GM18873 (cell line): ENCODE measurements around the gene PDE4B.
"Not testable (repeated sequence)": the region's sequence is repeated elsewhere in the genome, so short reads cannot be mapped to it uniquely, and the experiment has no call there.

Experiments
- ATAC-seq: cut with Tn5 transposase; IDR thresholded peaks from one replicate; pipeline ENCODE4 v1.9.1; 2021; ENCODE audit warnings: mild to moderate bottlenecking, moderate library complexity, moderate number of reproducible peaks; ENCODE audit not compliant: unreplicated experiment, low FRiP score

The PDE4B gene

DNA sequence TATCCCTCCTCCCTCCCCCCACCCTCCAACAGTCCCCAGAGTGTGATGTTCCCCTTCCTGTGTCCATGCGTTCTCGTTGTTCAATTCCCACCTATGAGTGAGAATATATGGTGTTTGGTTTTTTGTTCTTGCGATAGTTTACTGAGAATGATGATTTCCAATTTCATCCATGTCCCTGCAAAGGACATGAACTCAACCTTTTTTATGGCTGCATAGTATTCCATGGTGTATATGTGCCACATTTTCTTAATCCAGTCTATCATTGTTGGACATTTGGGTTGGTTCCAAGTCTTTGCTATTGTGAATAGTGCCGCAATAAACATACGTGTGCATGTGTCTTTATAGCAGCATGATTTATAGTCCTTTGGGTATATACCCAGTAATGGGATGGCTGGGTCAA, 311.4 kb downstream of the PDE4B start:
- not testable (repeated sequence) for ATAC-seq

DNA sequence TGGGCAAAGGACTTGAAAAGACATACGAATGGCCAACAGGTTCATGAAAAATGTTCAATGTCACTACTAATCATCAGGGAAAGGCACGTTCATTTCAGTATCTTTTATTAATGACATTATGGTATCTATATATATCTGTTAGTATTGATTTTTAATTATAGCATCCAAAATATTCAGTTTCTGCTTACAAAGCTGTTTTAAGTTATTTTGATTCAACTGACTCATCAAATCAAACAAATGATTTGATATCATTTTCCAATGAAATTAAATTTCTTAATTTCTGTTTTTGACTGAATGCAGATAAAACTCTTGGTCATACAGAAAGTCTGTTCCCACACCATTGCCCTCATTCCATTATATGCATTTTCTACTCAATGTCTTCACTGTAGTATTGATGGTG, 315.9 kb downstream of the PDE4B start:
- ATAC-seq, result no peak

DNA sequence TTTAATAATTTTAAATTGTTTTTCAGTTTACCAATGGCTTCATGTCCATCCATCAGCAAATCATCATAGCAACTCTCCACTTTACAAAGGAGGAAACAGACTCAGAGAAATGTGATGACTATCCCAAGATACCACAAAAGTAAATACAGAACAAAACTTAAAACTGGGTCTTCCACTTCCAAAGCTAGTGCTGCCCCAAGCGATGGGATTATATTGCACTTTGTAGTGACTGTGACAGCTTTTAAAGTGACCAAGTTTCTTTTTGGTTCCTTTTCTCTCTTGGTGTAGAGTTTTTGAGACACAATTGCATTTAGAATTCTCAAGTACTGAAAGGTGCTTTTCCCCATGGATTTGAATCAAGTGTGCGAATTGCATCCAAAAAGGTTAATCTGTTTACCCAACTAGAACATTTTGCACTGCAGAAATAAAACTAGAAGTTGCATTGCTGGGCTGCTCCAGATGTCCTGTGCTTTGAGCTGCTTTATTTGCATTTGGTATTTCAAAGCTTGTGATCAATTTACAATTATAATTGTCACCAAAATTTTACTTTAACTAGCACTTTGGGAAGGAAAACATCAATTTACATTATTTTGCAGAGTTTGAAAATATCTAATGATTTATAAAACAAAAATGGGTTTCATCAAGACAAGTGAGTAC, 320.2 kb downstream of the PDE4B start:
- no peak for ATAC-seq

DNA sequence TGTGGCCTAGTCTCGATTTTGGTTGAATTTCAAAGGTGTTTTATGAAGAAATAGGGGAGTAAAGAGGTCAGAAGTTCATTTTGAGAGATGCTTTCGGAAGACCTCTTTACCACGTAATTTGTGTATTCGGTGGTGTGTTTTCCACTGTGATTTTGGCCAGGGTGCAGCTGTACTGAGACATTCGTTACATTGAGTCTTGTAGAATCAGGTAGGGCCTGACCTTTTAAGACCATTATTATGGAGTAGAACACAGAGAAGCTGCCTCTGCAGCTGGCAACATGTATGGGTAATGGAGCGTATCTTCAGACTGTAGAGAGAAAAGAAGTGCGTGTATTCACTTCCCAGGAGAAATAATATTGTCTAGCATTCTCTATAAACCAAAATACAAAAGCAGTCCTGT, 326.5 kb downstream of the PDE4B start:
- ATAC-seq, result no peak

DNA sequence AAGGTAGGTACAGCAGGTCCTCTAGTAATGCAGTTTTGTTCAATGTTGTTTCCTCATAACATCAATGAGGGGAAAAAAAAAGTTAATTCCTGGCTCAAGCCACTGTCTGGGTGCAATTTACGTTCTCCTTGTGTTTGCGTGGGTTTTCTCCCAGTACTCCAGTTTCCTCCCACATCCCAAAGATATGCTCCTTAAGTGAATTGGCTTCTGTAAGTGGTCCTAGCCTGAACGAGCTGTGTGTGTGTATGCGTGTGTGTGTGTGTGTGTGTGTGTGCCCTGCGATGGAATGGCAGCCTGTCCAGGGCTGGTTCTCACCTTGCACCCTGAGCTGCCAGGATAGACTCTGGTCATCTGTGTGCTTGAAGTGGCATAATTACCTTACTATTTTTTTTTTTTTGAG, 332.0 kb downstream of the PDE4B start:
- no peak for ATAC-seq

DNA sequence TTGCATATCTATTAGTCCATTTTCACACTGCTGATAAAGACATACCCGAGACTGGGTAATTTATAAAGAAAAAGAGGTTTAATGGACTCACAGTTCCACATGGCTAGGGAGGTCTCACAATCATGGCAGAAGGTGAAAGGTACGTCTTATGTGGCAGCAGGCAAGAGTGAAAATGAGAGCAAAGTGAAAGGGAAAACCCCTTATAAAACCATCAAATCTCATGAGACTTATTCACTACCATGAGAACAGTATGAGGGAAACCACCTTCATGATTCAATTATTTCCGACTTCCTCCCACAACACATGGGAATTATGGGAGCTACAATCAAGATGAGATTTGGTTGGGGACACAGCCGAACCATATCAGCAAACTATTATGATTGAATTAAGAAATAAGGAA, 335.9 kb downstream of the PDE4B start:
- not testable (repeated sequence) for ATAC-seq

DNA sequence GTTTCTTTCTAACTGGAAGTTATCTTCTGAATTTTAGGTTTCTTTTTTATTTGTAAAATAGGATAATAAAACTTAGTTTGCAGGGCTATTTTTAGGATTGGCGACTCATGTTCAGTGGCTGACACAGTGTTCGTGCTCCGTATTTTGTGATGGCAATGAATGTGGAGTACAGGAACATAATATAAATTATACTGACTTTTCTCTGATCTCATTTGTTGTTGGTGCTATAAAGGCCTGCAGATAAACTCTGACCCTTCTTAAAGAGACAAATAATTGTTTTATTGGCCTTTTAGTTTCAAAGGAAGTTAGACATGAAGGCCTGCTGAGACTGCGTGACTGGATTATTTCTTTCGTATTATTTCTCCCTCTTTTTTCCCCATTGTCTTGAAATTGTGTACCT, 339.6 kb downstream of the PDE4B start:
- no peak for ATAC-seq

DNA sequence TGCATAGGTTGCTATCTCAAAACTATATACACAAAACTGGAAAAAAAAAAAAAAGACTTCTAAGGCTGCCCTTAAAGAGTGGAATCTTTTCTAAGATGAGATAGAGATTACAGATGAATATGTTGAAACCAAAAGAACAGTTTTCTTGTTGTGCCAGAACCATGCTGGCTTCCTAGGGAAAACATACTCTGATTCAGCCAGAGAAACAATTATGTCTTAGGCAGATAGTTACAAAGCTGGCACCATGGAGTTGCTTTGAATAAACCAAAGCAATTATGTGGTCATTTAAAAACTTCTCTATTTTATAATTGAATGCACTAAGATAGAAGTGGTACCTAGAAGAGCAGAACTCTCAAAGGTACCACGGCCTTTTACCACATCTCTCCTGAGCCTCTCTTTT, 341.3 kb downstream of the PDE4B start:
- no peak for ATAC-seq

DNA sequence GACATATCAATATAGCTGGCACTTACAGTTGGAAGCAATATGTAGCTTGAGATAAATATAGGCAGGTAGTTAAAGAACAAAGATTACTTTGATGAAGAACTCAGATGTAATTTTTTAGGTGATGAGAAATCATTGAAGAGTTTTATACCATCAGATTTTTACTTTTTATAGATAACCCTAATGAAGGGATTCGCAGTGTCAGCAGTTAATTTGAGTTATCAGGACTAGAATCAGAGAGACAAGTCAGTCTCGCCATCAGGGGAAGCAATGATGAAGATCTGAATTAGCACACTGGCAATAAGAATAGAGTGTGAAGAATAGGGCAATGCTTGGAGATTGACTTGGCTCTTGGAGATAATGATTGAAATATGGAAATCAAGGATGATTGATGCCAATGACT, 342.5 kb downstream of the PDE4B start:
- no peak for ATAC-seq

DNA sequence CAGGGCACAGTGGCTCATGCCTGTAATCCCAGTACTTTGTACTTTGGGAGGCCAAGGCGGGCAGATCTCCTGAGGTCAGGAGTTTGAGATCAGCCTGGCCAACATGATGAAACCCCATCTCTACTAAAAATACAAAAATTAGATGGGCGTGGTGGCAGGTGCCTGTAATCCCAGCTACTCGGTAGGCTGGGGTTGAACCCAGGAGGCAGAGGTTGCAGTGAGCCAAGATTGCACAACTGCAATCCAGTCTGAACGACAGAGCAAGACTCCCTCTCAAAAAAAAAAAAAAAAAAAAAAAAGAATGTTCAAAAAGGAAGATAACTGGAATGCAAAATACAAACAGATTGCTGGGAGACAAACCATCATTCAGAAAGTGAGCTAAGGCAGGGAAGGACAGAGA, 343.7 kb downstream of the PDE4B start:
- ATAC-seq, result not testable (repeated sequence)

DNA sequence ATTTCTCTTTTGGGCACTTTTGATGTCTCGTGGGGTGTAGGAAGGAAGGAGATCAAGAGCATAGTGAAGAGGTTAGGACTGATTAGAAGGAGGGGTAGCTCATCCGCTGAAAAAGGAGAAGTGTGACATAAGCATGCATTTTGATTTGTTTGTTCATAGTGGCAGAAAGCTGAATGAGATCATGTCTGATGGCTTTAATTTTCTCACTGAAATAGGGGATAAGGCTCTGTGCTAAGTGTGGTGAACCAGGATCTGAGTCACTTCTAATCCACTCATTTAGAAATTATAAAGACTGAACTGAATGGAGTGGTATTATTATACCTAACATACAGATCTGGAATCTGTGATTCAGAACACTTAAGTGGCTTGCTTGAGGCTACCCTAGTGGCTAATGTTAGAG, 344.5 kb downstream of the PDE4B start:
- ATAC-seq, result no peak

DNA sequence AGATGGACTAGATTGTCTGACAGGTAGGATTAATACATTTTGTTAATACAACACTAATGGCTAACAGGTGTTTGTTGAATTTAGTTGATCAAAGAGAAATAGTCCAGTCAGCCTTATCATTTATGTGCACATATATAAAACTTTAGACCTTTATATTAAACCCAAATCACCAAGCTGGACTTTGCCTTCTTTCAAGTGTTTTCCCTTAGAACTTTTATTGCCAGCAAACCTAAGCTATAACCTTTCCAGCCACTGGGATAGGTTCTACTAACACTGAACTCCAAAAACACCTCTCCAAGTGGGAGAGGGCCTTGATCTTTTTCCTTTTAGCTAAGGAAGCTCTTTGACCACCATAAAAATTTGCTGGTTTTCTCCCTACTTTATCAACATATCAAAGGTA, 345.9 kb downstream of the PDE4B start:
- no peak for ATAC-seq

DNA sequence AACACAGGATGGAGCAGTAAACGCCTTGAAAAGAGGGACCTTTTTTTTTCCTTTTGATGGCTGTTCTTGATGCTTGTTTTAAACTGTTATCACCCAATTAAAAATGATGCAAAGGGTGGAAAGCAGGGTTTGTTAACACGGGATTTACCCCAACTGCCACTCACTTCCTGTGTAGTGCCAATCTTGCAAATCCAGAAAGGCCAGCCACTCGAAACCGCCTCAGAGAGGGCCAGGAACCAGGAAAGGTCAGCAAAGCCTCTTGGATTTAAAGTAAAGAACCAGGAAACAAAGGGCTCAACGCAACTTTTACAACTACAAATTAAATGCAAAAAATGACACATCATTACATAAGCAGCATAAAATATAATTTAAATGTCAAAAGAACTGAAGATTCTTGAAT, 347.4 kb downstream of the PDE4B start:
- ATAC-seq, result no peak

DNA sequence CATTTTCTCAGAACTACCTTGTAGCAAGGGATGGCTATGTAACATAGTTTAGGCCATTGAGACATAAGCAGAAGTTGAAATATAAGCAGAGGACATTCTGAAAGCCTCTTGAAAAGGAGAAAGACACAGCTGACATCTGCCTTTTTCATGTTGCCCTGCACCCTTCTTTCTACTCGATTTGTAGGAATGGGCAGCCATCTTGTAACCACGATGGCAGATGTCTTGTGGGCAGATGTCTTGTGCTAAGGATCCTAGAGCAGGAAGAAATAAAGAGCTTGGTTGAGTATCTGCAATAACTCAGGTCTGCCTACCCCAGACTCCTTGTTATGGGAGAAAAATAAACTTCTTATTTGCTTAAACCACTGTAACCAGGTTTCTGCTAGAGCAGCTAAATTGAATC, 351.0 kb downstream of the PDE4B start:
- no peak for ATAC-seq

DNA sequence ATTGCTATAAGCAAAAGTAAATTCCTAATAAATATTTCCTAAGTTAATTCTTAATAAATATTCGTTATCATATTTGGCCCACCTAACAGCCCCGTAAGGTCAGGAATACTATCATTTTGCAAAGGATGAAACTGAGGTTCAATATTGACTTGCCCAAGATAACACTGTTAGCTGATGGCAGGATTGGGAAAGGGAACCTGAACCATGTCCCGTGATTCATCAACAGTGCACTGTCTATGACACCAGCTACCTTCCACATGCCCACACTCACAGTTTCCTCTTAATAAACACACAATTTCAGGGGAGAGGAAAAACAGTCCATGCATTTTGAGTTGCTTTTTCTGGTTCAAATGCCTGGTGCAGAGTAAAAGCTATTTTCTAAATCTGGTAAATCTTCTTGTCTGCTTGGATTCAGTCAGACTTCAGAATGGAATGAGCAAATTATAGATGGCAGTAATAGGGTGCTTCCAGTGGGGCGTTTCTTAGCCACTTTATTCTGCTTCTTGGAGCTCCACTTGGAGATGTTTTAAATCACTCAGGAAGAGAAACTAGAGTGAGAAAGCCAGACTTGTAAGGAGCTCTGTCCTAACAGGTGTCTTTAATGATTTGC, 354.6 kb downstream of the PDE4B start:
- ATAC-seq, result no peak

DNA sequence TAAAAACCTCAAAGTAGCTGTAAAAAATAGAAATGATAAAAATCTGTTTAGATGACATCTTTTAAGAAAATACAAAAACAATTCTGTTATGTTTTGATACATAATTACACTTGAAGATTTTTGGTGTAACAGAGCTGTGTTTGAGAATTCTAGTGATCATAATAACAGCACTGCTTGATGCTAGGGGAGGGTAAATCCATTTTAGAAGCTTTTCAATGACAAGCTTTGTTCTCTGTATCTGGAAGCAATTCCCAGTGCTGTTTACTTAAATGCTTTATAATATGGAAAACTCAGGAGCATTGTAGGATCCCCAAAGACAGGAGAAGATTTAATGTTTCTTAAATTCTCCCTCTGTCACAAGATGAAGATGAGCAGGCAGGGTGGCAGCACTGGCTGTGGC, 359.3 kb downstream of the PDE4B start:
- ATAC-seq, result no peak

DNA sequence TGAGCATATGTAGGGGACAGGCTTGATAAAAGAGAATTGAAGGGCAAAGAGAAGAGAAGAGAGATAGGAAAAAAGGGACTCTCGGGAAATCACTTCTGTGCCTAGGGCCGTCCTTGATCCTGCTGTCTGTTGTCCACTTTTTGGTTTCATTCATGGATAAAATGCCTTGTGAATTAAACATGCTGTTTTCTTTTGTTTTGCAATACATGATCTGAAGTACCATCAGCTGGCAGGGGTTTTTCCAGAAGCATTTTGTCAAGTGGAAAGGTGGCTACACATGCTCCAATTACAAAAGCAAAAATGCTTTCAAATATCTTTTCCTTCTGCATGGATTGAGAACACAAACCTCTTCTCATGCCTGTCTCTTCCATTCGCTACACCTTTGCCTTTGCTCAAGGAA, 361.7 kb downstream of the PDE4B start:
- no peak for ATAC-seq

DNA sequence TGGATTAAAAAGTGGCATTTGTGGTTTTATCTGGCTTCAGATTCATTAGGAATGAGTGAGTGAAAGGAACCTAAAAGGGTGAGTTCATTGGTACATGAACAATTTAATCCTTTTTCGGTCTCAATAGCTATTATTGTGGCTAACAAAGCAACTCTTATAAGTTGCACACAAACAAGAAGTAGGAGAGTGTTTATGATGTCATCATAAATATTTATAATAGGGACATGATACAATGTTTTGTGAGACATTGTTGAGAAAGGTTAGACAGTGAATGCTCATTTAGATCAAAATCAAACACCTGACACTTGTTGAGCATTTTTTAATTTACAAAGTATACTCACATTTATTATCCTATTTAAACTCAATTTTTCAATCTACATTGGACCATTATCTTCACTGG, 363.4 kb downstream of the PDE4B start:
- ATAC-seq, result no peak

DNA sequence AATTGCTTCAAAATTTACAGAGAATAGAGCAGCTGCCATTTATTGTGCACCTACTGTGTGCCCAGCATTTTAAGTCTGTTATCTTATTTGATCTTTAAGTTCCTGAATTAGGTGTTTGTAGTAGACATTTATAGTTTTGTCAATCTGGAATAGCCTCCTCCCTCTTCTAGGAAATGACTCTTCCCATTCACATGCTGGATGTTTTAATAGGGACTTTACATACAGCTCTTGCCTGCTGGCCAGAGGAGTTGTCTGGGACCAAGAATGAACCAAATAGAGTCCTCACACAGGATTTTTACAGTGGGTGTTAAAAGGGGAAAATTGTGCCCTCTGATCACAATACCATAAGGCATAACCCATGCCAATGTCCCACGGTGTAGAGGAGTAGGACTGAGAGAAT, 367.1 kb downstream of the PDE4B start:
- no peak for ATAC-seq

DNA sequence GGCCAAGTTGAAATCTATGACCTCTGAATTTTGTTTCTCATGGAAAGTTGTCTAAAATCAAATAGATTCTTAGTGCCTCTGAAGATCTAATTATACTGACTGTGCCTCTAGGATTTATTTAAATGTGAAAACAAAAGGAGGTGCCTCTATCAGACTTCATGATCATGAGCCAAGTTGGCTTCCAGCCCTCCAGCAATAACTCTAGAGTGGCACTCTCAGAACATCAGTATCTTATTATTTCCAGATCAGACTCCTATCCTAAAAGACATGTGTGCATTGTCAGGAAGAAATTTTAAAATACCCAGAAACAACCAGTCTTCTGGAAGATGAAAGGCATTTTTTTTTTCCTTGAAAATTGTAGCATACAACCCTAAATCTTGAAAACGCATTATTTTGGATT, 368.0 kb downstream of the PDE4B start:
- no peak for ATAC-seq

DNA sequence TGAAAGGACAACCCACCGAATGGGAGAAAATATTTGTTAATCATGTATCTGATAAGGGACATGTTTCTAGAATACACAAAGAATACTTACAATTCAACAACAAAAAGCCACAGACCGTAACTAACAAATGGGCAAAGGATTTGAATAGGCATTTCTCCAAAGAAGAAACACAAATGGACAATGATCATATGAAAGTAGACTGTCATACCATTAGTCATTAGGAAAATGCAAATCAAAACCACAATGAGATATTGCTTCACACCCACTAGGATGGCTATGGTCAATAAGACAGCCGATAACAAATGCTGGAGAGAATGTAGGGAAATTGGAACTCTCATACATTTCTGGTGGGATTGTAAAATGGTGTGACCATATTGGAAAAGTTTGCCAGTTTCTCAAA, 374.1 kb downstream of the PDE4B start:
- ATAC-seq, result no peak

DNA sequence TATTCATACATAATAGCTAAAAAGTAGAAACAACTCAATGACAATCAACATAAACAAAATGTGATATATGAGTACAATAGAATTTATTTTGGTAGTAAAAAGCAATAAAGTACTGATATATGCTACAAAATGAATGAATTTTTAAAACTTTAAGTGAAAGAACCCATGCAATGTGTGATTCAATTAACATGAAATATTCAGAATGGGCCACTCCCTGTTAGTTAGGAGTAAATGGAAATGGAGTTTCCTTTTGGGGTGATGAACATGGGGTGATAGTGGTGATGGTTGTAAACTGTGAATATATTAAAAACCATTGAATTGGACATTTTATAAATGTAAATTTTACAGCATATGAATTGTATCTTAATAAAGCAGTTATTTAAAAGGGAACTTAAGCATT, 374.6 kb downstream of the PDE4B start:
- no peak for ATAC-seq

DNA sequence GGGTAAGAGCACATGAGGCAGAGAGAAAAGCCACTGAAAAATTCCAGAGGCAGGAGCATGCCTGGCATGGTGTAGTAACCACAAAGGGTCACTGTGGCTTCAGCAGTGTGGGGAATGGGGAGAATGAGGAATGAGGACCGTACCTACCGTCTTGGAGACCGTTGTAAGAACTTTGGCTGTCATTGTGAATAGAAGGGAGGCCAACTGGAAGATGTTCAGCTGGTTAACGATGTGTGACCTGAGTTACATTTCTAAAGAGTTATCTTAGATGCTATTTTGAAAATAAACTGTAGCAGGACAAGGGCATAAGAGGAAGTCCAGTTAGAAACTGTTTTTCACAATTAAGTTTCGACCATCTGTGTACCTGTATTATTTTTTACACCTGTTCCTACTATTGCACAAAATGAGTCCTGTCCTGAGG, 375.8 kb downstream of the PDE4B start:
- ATAC-seq, result no peak
